CD14-positive monocyte (primary cell): ENCODE data around the gene NEURL1B. TPM values are rescaled to one million over a fixed set of nuclear protein-coding genes. Genes with fewer than 3 reads are reported as not detected.

Experiments used
- DNase-seq, 3 donors: peaks; one replicate each; pipeline ENCODE4 v3.0.0-alpha.2; 2011 to 2022
- H2AFZ ChIP-seq: 2 replicates; pipeline ENCODE4 v1.6.0; 2012; ENCODE audit warnings: mild to moderate bottlenecking, low read depth, low read length, inconsistent platforms; ENCODE audit not compliant: insufficient read depth, poor library complexity, severe bottlenecking
- H3K27ac ChIP-seq, 2 donors: 1 replicate in 1 of 2; 2 replicates in 1 of 2; pipeline ENCODE4 v1.5.1; 2012 to 2013; ENCODE audit warnings: low read length in 2 of 2, control low read depth in 1 of 2, inconsistent platforms in 1 of 2, low read depth in 1 of 2, mild to moderate bottlenecking in 1 of 2
- H3K27me3 ChIP-seq, 2 donors: one replicate each; pipeline versions ENCODE4 v1.6.0 to v1.6.1; 2011 to 2013; ENCODE audit warnings: low read length in 2 of 2; ENCODE audit not compliant: control insufficient read depth in 2 of 2, insufficient read depth in 2 of 2
- H3K36me3 ChIP-seq, 2 donors: replicated peaks in 1 of 2; 1 replicate in 1 of 2; 2 replicates in 1 of 2; pipeline versions ENCODE4 v1.5.1 to v1.6.1; 2012 to 2013; ENCODE audit warnings: low read length in 2 of 2, control low read depth in 1 of 2, inconsistent platforms in 1 of 2, mild to moderate bottlenecking in 1 of 2; ENCODE audit not compliant: insufficient read depth in 2 of 2, control insufficient read depth in 1 of 2
- H3K4me1 ChIP-seq, 2 donors: 1 replicate in 1 of 2; 2 replicates in 1 of 2; pipeline versions ENCODE4 v1.5.1 to v1.6.1; 2012 to 2013; ENCODE audit warnings: low read length in 2 of 2, control low read depth in 1 of 2, inconsistent platforms in 1 of 2, mild to moderate bottlenecking in 1 of 2, moderate library complexity in 1 of 2; ENCODE audit not compliant: insufficient read depth in 2 of 2, control insufficient read depth in 1 of 2
- H3K4me2 ChIP-seq: replicated peaks from 2 replicates; pipeline ENCODE3; 2012; ENCODE audit warnings: low read length, moderate library complexity, mild to moderate bottlenecking; ENCODE audit not compliant: poor library complexity, severe bottlenecking; ENCODE audit errors: extremely low read depth
- H3K4me3 ChIP-seq, 3 experiments: fragments of 200-600 bp in 1 of 3; sonication (generic) in 1 of 3; replicated peaks in 1 of 3; 1 replicate in 2 of 3; 2 replicates in 1 of 3; pipeline ENCODE4 v1.5.1; 2011 to 2013; ENCODE audit warnings: low read length in 3 of 3, mild to moderate bottlenecking in 3 of 3, control low read depth in 2 of 3, low read depth in 2 of 3, inconsistent platforms in 1 of 3, moderate library complexity in 1 of 3
- H3K79me2 ChIP-seq: 2 replicates; pipeline ENCODE4 v1.6.0; 2012; ENCODE audit warnings: mild to moderate bottlenecking, control low read depth, inconsistent platforms, low read length, moderate library complexity; ENCODE audit not compliant: insufficient read depth
- H3K9ac ChIP-seq: 2 replicates; pipeline ENCODE4 v1.6.0; 2017; ENCODE audit warnings: low read length, mild to moderate bottlenecking; ENCODE audit not compliant: insufficient read depth, poor library complexity, severe bottlenecking
- H3K9me3 ChIP-seq, 2 donors: replicated peaks in 1 of 2; 1 replicate in 1 of 2; 2 replicates in 1 of 2; pipeline versions ENCODE4 v1.5.1 to v1.6.1; 2012 to 2013; ENCODE audit warnings: low read length in 2 of 2, control low read depth in 1 of 2; ENCODE audit not compliant: control insufficient read depth in 1 of 2, insufficient read depth in 1 of 2
- H4K20me1 ChIP-seq: 2 replicates; pipeline ENCODE4 v1.6.0; 2012; ENCODE audit warnings: mild to moderate bottlenecking, low read length, control low read depth, moderate library complexity; ENCODE audit not compliant: insufficient read depth
- H3K27ac Mint-ChIP-seq, 7 donors: one replicate each; pipeline ENCODE4 v1.8.0; 2020; ENCODE audit warnings: mild to moderate bottlenecking in 7 of 7, mixed read lengths in 7 of 7, moderate library complexity in 6 of 7, inconsistent platforms in 2 of 7
- H3K27me3 Mint-ChIP-seq, 3 donors: one replicate each; pipeline ENCODE4 v1.8.0; 2021 to 2022; ENCODE audit warnings: low read depth in 3 of 3, mild to moderate bottlenecking in 3 of 3, mixed read lengths in 3 of 3, moderate library complexity in 3 of 3, inconsistent platforms in 1 of 3
- H3K36me3 Mint-ChIP-seq, 2 donors: one replicate each; pipeline ENCODE4 v1.8.0; 2020; ENCODE audit warnings: mixed read lengths in 2 of 2, inconsistent platforms in 1 of 2, mild to moderate bottlenecking in 1 of 2
- H3K4me1 Mint-ChIP-seq: one replicate; pipeline ENCODE4 v1.8.0; 2020; ENCODE audit warnings: mild to moderate bottlenecking, mixed read lengths
- H3K4me3 Mint-ChIP-seq, 2 donors: one replicate each; pipeline ENCODE4 v1.8.0; 2020; ENCODE audit warnings: mild to moderate bottlenecking in 2 of 2, mixed read lengths in 2 of 2, moderate library complexity in 1 of 2
- H3K9me3 Mint-ChIP-seq, 7 donors: one replicate each; pipeline ENCODE4 v1.8.0; 2020 to 2022; ENCODE audit warnings: mixed read lengths in 7 of 7, mild to moderate bottlenecking in 6 of 7, moderate library complexity in 6 of 7, inconsistent platforms in 2 of 7
- WGBS: methylation state at CpG from one replicate; pipeline ENCODE4 v1.1.5; 2013; ENCODE audit warnings: missing lambda C conversion rate; ENCODE audit not compliant: insufficient coverage; 5-methylcytosine and 5-hydroxymethylcytosine counted together
- intact Hi-C, 2 donors: fragments of 100-400 bp; cut with micrococcal nuclease; formaldehyde crosslinking; loops; one replicate each; pipeline versions ENCODE4 v1.15.0 to v1.15.1; 2023
- polyA plus RNA-seq, 3 donors: library from polyadenylated mRNA; depleted of rRNA in 1 of 3; unstranded in 2 of 3; stranded (reverse) in 1 of 3; fragments of 300-500 nt in 2 of 3; fragments of >200 nt in 1 of 3; fragmentation: Illumina TruSeq in 2 of 3; gene quantifications; 1 replicate in 2 of 3; 2 replicates in 1 of 3; pipeline ENCODE4 v1.2.3, GENCODE V29; 2012 to 2021
- TF ChIP-seq, protein P1 (sequence below): fragments of 200-600 bp; IDR thresholded peaks from one replicate; pipeline ENCODE4 v1.8.0; 2022; ENCODE audit warnings: antibody characterized with exemption, mild to moderate bottlenecking

NEURL1B gene
- polyA plus RNA-seq, 3 donors: 0.01 TPM; not detected in 2

DNA sequence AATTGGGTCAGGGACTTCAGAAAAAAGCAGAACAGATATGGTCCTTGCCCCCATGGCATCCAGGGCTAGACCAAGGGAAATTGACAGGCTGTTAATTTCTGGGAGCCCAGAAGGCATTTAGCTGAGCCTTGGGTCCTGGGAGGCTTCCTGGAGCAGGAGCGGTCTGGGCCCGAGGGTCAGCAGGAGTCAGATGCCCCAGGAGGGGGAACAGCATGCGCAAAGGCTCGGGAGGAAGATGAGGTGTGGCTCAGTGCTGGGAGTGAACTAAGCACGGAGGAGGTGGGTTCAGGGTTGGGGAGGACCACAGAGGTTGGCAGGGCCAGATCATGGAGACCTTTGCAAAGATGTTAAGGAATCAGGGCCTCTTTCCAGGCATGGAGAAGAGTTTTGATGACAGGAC is 48.2 kb upstream of the NEURL1B start:
- intact Hi-C loops: no loop called here
- H3K36me3 ChIP-seq: no peaks in the 10 kb centered on the region
- Mint-ChIP-seq H3K27ac (no peak overlapping the region), H3K4me3 (no peak overlapping the region), H3K27me3 (peaks cover 1 to 7% (median 5%) of the 10 kb centered on the region in 3 donors), H3K4me1 (no peaks in the 10 kb centered on the region), H3K9me3 (no peaks in the 10 kb centered on the region), H3K36me3 (no peaks in the 10 kb centered on the region)
- H3K9ac ChIP-seq: no peak overlapping the region
- WGBS: 88% methylated on average over 5 of the region's 5 CpGs
- no peak overlapping the region for H2AFZ ChIP-seq
- no peak overlapping the region for H3K4me3 ChIP-seq
- TF ChIP-seq, protein P1, sequence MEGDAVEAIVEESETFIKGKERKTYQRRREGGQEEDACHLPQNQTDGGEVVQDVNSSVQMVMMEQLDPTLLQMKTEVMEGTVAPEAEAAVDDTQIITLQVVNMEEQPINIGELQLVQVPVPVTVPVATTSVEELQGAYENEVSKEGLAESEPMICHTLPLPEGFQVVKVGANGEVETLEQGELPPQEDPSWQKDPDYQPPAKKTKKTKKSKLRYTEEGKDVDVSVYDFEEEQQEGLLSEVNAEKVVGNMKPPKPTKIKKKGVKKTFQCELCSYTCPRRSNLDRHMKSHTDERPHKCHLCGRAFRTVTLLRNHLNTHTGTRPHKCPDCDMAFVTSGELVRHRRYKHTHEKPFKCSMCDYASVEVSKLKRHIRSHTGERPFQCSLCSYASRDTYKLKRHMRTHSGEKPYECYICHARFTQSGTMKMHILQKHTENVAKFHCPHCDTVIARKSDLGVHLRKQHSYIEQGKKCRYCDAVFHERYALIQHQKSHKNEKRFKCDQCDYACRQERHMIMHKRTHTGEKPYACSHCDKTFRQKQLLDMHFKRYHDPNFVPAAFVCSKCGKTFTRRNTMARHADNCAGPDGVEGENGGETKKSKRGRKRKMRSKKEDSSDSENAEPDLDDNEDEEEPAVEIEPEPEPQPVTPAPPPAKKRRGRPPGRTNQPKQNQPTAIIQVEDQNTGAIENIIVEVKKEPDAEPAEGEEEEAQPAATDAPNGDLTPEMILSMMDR: no peak
- no peaks in the 10 kb centered on the region for H3K79me2 ChIP-seq
- no peaks in the 10 kb centered on the region for H4K20me1 ChIP-seq
- H3K27me3 ChIP-seq: no peaks in the 10 kb centered on the region
- H3K9me3 ChIP-seq: no peaks in the 10 kb centered on the region
- no peak overlapping the region for H3K27ac ChIP-seq
- H3K4me1 ChIP-seq: peaks cover 3 to 11% of the 10 kb centered on the region in 2 donors
- DNase-seq: no peak
- no peak overlapping the region for H3K4me2 ChIP-seq

DNA sequence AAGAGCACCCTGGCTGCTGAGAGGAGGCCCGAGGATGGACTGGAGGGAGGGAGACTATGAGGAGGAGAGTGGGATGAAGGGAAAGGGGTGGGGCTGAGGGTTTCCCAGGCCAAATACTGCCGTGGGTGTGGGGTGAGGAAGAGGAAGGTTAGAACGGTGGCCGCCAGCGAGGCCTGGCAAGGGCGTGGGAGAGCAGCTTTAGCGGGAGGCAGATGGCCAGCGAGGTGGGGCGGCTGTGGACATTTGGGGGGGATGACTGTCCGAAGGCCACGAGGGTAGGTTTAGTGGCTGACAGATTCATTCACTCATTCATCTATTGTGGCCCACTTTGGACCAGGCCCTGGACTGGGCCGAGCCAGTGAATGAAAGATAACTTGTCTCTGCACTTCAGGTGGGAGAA is 47.8 kb upstream of the NEURL1B start:
- 79% methylated on average over 4 of the region's 12 CpGs for WGBS
- no peaks in the 10 kb centered on the region for H3K4me1 Mint-ChIP-seq
- TF ChIP-seq, protein P1: no peak
- H4K20me1 ChIP-seq: no peaks in the 10 kb centered on the region
- no peaks in the 10 kb centered on the region for H3K9me3 ChIP-seq
- DNase-seq: no peak
- no peaks in the 10 kb centered on the region for H3K27me3 ChIP-seq
- H3K4me3 ChIP-seq: no peak overlapping the region
- no peak overlapping the region for H3K4me3 Mint-ChIP-seq
- H3K27me3 Mint-ChIP-seq: peaks cover 1 to 7% (median 7%) of the 10 kb centered on the region in 3 donors
- H3K27ac ChIP-seq: no peak overlapping the region
- no peak overlapping the region for H3K4me2 ChIP-seq
- no peak overlapping the region for H3K27ac Mint-ChIP-seq
- no peak overlapping the region for H2AFZ ChIP-seq
- peaks cover 3 to 11% of the 10 kb centered on the region in 2 donors for H3K4me1 ChIP-seq
- no peak overlapping the region for H3K9ac ChIP-seq
- no peaks in the 10 kb centered on the region for H3K9me3 Mint-ChIP-seq
- H3K36me3 ChIP-seq: no peaks in the 10 kb centered on the region
- no peaks in the 10 kb centered on the region for H3K79me2 ChIP-seq
- intact Hi-C loops: no loop called here
- H3K36me3 Mint-ChIP-seq: no peaks in the 10 kb centered on the region
